OCI-LY7 (cell line): ENCODE data around the gene OR51T1. TPM values are rescaled to one million over a fixed set of nuclear protein-coding genes. Genes with fewer than 3 reads are reported as not detected.

Experiments
- Bru-seq: library from RNA; stranded (reverse); fragments of 400-500 nt; gene quantifications from one replicate; lab custom pipeline; 2021; lab: Mats Ljungman, UMichigan
- BruChase-seq, 2 experiments: library from RNA; stranded (reverse); fragments of 400-500 nt; gene quantifications; one replicate each; lab custom pipeline; 2021; lab: Mats Ljungman, UMichigan
- BruUV-seq: library from RNA; stranded (reverse); fragments of 400-500 nt; replicated peaks from 2 replicates; lab custom pipeline; 2021; lab: Mats Ljungman, UMichigan
- CTCF ChIA-PET: fragments of 300-600 bp; sonication (Branson Sonifier 250); formaldehyde crosslinking; loops from one replicate; lab custom pipeline; 2022; ENCODE audit warnings: antibody characterized with exemption; ENCODE audit not compliant: unreplicated experiment; lab: Charles Lee
- POLR2A ChIA-PET: fragments of 300-600 bp; sonication (Branson Sonifier 250); formaldehyde crosslinking; loops from one replicate; lab custom pipeline; 2022; ENCODE audit warnings: antibody characterized with exemption; lab: Charles Lee
- DNase-seq: peaks from one replicate; pipeline ENCODE4 v3.0.0-alpha.2; 2015; ENCODE audit warnings: low spot score
- H2AFZ ChIP-seq: fragments of 200-600 bp; sonication (generic), shearing (Covaris generic); 2 replicates; pipeline ENCODE4 v1.6.1; 2014; ENCODE audit warnings: mild to moderate bottlenecking, antibody characterized with exemption, low read length, moderate library complexity
- H3K27ac ChIP-seq: fragments of 200-600 bp; sonication (generic); 2 replicates; pipeline ENCODE4 v1.5.1; 2014; ENCODE audit warnings: mixed run types, low read depth, mild to moderate bottlenecking, moderate library complexity, low read length, inconsistent platforms; ENCODE audit not compliant: poor library complexity, severe bottlenecking
- H3K36me3 ChIP-seq: fragments of 200-600 bp; sonication (generic); 2 replicates; pipeline ENCODE4 v1.6.1; 2014; ENCODE audit warnings: mild to moderate bottlenecking, antibody characterized with exemption, low read length, moderate library complexity, mixed read lengths; ENCODE audit not compliant: insufficient read depth
- H3K4me1 ChIP-seq: fragments of 200-600 bp; sonication (generic); 2 replicates; pipeline ENCODE4 v1.5.1; 2014; ENCODE audit warnings: mild to moderate bottlenecking, low read length; ENCODE audit not compliant: insufficient read depth, poor library complexity, severe bottlenecking
- H3K4me2 ChIP-seq: fragments of 200-600 bp; sonication (generic); 2 replicates; pipeline ENCODE4 v1.6.1; 2014; ENCODE audit warnings: mild to moderate bottlenecking, low read length
- H3K4me3 ChIP-seq: fragments of 200-600 bp; sonication (generic); 2 replicates; pipeline ENCODE4 v1.5.1; 2014; ENCODE audit warnings: mild to moderate bottlenecking, low read depth, low read length; ENCODE audit not compliant: poor library complexity, severe bottlenecking
- H3K79me2 ChIP-seq: fragments of 200-600 bp; sonication (generic); 2 replicates; pipeline ENCODE4 v1.6.1; 2016; ENCODE audit warnings: low read depth, mild to moderate bottlenecking, low read length, moderate library complexity, mixed read lengths; ENCODE audit not compliant: insufficient read depth
- H3K9me2 ChIP-seq: fragments of 200-600 bp; sonication (generic); 2 replicates; pipeline ENCODE4 v1.6.1; 2016; ENCODE audit warnings: mild to moderate bottlenecking, low read length, mixed read lengths; ENCODE audit not compliant: insufficient read depth
- H3K9me3 ChIP-seq: fragments of 200-600 bp; sonication (generic); 2 replicates; pipeline ENCODE4 v1.6.1; 2014; ENCODE audit warnings: mild to moderate bottlenecking, mixed run types, low read length, mixed read lengths
- H4K20me1 ChIP-seq: fragments of 200-600 bp; sonication (generic); 2 replicates; pipeline ENCODE4 v1.6.1; 2014; ENCODE audit warnings: mild to moderate bottlenecking, antibody characterized with exemption, low read length, moderate library complexity, mixed read lengths; ENCODE audit not compliant: insufficient read depth
- CTCF ChIP-seq: fragments of 200-600 bp; sonication (generic); conservative IDR thresholded peaks from 2 replicates; pipeline ENCODE4 v1.5.1; 2014; ENCODE audit warnings: mild to moderate bottlenecking, antibody characterized with exemption, low read length, moderate library complexity, mixed read lengths
- EZH2phosphoT487 ChIP-seq: fragments of 200-600 bp; sonication (generic); IDR thresholded peaks from 2 replicates; pipeline ENCODE4 v1.6.1; 2018; ENCODE audit warnings: low read depth, borderline replicate concordance, mild to moderate bottlenecking, mixed run types, antibody characterized with exemption, low read length, moderate library complexity, mixed read lengths
- intact Hi-C: fragments of 100-400 bp; cut with micrococcal nuclease; formaldehyde crosslinking; loops from one replicate; pipeline ENCODE4 v1.10.0; 2022; ENCODE audit not compliant: unreplicated experiment
- long read RNA-seq: library from polyadenylated mRNA; stranded (forward); transcript quantifications from one replicate; pipeline ENCODE4 v2.0.0, GENCODE V29; 2022
- total RNA-seq, 2 experiments: library from RNA; depleted of rRNA in 1 of 2; stranded (reverse); fragments of >200 nt in 1 of 2; shearing (Covaris generic) in 1 of 2; gene quantifications; 2 replicates each; pipeline ENCODE4 v1.2.3, GENCODE V29; 2014 to 2022

Gene OR51T1
- total RNA-seq (2014; rRNA removed; shearing (Covaris generic)) (not detected in 2 replicates), total RNA-seq (2022) (not detected in 2 replicates), Bru-seq, nascent RNA (not detected), BruChase-seq, experiment 1, labeled RNA remaining after a 6-hour chase (not detected), BruChase-seq, experiment 2, labeled RNA remaining after a 2-hour chase (not detected)
- long read RNA-seq = 0 reads

GRCh38 chr11:4881860-4882500 is at the start of gene OR51T1:
OR51T1 (plus strand) TSS chr11:4881900; CDS start chr11:4881900, 0 bp downstream.
- POLR2A ChIA-PET = interaction anchor here (1.3 kb wide), 1 partner anchor 50 kb away, joined by 3 read pairs; no protein-coding TSS in a partner anchor
- H3K27ac ChIP-seq = no peak within 1 kb of the TSS

GRCh38 chr11:4839851-4840549 is 41.7 kb upstream of the OR51T1 start:
- Histone ChIP-seq H4K20me1 (no peaks in the 10 kb centered on the region), H3K4me2 (no peak overlapping the region), H3K4me1 (no peaks in the 10 kb centered on the region), H3K9me3 (no peaks in the 10 kb centered on the region), H3K27ac (no peak overlapping the region), H2AFZ (no peak overlapping the region), H3K9me2 (no peaks in the 10 kb centered on the region), H3K36me3 (no peaks in the 10 kb centered on the region), H3K79me2 (no peaks in the 10 kb centered on the region), H3K4me3 (no peak overlapping the region)
- intact Hi-C loops = no loop called here
- ChIA-PET POLR2A (interaction anchor here (0.6 kb wide), 1 partner anchor 27 kb away, joined by 6 read pairs; no protein-coding TSS in a partner anchor), CTCF (no interaction called here)
- DNase-seq = no peak
- TF ChIP-seq EZH2phosphoT487 = no peak
- TF ChIP-seq CTCF = no peak
- no TSS peak for BruUV-seq

More at GRCh38 chr11:4881860-4882500, at the start of gene OR51T1:
- Histone ChIP-seq H3K4me3 (no peak within 1 kb of the TSS), H3K9me2 (no peaks in the 10 kb centered on the region), H3K36me3 (no peaks in the 10 kb centered on the region), H3K4me1 (no peaks in the 10 kb centered on the region), H3K9me3 (no peaks in the 10 kb centered on the region), H4K20me1 (no peaks in the 10 kb centered on the region), H2AFZ (no peak within 1 kb of the TSS), H3K79me2 (no peaks in the 10 kb centered on the region), H3K4me2 (no peak within 1 kb of the TSS)
- intact Hi-C loops = no loop called here
- BruUV-seq = no TSS peak
- CTCF ChIA-PET = no interaction called here
- DNase-seq = no peak
- TF ChIP-seq EZH2phosphoT487 (no peak), CTCF (no peak)
